Left kidney (tissue), 8 donors: ENCODE data around the gene GGA3. TPM values are rescaled to one million over a fixed set of nuclear protein-coding genes. Genes with fewer than 3 reads are reported as not detected.
"Not testable (repeated sequence)": the region's sequence is repeated elsewhere in the genome, so short reads cannot be mapped to it uniquely, and the experiment has no call there.

Source experiments
- DNase-seq: peaks from one replicate; pipeline ENCODE4 v3.0.0-alpha.2; 2013
- long read RNA-seq, 8 donors: transcript quantifications; one replicate each; lab custom pipeline, GENCODE V29; 2026
- polyA plus RNA-seq: library from polyadenylated mRNA; unstranded; fragments of 120-200 nt; gene quantifications from one replicate; pipeline ENCODE4 v1.2.1, GENCODE V29; 2013; ENCODE audit not compliant: insufficient read length

GGA3 gene, protein sequence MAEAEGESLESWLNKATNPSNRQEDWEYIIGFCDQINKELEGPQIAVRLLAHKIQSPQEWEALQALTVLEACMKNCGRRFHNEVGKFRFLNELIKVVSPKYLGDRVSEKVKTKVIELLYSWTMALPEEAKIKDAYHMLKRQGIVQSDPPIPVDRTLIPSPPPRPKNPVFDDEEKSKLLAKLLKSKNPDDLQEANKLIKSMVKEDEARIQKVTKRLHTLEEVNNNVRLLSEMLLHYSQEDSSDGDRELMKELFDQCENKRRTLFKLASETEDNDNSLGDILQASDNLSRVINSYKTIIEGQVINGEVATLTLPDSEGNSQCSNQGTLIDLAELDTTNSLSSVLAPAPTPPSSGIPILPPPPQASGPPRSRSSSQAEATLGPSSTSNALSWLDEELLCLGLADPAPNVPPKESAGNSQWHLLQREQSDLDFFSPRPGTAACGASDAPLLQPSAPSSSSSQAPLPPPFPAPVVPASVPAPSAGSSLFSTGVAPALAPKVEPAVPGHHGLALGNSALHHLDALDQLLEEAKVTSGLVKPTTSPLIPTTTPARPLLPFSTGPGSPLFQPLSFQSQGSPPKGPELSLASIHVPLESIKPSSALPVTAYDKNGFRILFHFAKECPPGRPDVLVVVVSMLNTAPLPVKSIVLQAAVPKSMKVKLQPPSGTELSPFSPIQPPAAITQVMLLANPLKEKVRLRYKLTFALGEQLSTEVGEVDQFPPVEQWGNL
- polyA plus RNA-seq, result 49.1 TPM
- long read RNA-seq, donor 1, full-length matches to known transcripts, result 2 of 15 reads
- long read RNA-seq, donor 1, partial matches to known transcripts, result 13 of 15 reads
- long read RNA-seq, donor 1, other reads (novel, unspliced or antisense), result 0 of 15 reads
- long read RNA-seq, donor 2, partial matches to known transcripts, result 5 of 9 reads
- long read RNA-seq, donor 2, other reads (novel, unspliced or antisense), result 0 of 9 reads
- long read RNA-seq, donor 3, full-length matches to known transcripts, result 1 of 1 reads
- long read RNA-seq, donor 3, partial matches to known transcripts, result 0 of 1 reads
- long read RNA-seq, donor 3, other reads (novel, unspliced or antisense), result 0 of 1 reads
- long read RNA-seq, donor 4, partial matches to known transcripts, result 0 of 1 reads
- long read RNA-seq, donor 4, other reads (novel, unspliced or antisense), result 0 of 1 reads
- long read RNA-seq, donor 5, full-length matches to known transcripts, result 1 of 192 reads
- long read RNA-seq, donor 5, partial matches to known transcripts, result 31 of 192 reads
- long read RNA-seq, donor 5, other reads (novel, unspliced or antisense), result 160 of 192 reads
- long read RNA-seq, donor 6, full-length matches to known transcripts, result 3 of 77 reads
- long read RNA-seq, donor 6, partial matches to known transcripts, result 17 of 77 reads
- long read RNA-seq, donor 6, other reads (novel, unspliced or antisense), result 57 of 77 reads
- long read RNA-seq, donor 7, full-length matches to known transcripts, result 3 of 185 reads
- long read RNA-seq, donor 7, partial matches to known transcripts, result 111 of 185 reads
- long read RNA-seq, donor 7, other reads (novel, unspliced or antisense), result 71 of 185 reads
- long read RNA-seq, donor 8, full-length matches to known transcripts, result 2 of 2 reads
- long read RNA-seq, donor 8, partial matches to known transcripts, result 0 of 2 reads
- long read RNA-seq, donor 8, other reads (novel, unspliced or antisense), result 0 of 2 reads

DNA sequence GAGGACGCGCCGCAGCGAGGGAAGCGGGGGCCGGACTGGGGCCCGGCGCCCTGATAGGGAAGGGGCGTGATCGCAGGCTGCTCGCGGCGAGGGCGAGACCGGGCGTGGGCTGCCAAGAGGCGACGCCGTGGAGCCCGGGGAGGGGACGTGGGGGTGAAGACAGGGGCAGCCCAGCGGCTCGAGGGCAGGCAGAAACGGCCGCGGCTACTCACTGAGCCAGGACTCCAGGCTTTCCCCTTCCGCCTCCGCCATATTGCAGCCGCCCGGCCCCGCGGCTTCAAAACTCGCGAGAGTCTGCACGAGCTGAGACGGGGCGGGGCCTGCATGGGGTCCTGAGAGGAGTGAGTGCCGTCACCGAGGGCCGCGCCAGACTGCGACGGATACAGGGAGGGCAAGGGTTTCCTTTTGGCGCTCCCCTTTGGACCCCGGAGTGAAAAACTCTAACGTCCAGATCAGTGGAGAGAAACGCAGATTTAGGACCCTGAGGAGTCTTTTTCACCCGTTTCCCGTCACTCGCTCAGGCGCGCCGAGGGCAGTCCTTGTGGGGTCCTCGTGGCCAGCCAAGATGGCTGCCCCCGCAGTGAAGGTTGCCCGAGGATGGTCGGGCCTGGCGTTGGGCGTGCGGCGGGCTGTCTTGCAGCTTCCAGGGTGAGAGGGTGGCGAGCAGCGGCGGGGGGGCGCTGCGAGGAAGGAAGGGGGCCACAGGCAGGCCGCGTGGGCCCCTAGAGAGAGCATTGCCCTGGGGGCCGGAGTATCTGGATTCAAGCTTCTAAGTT, at the start of gene GGA3, which contains the start of gene MRPS7:
Gene GGA3, minus strand, starts transcription at position 271 of the 776 bp plus-strand sequence. Its CDS starts 19 bp downstream, at position 252.
Gene MRPS7, plus strand, starts transcription at position 544 of the 776 bp plus-strand sequence. Its CDS starts 22 bp downstream, at position 566.
- DNase-seq, result peak; percentile 96

DNA sequence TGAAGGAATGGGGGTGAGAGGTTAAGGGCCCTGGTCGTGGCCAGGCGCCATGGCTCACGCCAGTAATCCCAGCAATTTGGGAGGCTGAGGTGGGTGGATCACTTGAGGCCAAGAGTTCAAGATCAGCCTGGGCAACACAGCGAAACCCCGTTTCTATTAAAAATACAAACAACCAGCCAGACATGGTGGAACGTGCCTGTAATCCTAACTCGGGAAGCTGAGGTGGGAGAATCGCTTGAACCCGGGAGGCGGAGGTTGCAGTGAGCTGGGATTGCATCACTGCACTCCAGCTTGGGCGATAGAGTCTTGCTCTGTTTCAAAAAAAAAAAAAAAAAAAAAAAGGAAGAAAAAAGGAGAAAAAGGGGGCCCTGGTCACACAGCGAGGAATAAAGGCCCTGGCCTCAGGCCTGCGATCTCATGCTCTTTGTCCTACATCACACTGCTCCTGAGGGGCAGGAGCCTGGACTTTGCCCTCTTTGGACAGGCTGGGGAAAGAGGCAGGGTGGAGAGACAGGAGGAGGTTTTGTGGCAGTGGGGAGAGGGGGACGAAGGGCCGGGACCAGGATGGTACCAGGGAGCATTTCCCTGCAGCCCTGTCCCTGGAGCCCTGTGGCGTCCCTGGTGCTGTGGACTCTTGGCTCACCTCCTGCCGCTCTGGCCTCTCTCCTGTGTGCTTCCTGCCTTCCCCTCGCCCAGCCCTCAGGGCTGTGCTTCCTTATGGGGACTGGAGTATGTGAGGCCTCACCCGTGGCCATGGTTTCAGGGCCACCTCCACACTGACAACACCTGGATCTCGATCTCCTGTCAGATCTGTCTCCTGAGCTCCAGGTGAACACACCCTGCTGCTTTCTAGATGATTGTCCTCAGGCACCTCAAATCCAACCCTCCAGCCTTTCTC, 47.6 kb upstream of the GGA3 start:
- DNase-seq, result no peak

DNA sequence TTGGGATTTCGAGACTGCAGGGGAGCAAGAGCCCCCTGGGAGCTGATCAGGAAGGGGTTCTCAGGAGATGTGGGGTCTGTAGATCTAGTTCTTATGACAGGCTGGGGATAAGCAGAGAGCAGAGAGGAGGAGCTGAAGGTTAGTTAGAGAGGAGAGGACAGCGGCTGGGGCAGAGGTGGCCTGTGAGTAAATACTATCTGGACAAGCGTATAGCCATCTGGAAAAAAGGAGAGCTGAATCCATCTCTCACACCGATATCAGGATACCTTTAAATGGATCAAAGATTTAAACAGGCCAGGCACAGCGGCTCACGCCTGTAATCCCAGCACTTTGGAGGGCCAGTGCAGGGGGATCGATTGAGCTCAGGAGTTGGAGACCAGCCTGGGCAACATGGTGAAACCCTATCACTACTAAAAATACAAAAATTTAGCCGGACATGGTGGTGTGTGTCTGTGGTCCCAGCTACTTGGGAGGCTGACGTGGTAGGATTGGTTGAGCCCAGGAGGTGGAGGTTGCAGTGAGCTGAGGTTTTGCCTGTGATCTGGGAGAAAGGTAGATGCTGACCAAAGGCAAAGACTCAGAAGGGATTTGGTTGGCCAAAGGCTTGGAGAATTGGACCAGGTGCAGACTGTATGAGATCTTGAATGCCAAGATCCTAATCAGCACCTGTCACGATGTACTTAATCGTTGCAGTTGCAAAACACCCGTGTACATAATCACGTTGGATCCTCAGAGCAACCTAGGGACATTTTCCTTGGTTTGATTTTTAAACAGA, 46.7 kb upstream of the GGA3 start:
- DNase-seq, result no peak

DNA sequence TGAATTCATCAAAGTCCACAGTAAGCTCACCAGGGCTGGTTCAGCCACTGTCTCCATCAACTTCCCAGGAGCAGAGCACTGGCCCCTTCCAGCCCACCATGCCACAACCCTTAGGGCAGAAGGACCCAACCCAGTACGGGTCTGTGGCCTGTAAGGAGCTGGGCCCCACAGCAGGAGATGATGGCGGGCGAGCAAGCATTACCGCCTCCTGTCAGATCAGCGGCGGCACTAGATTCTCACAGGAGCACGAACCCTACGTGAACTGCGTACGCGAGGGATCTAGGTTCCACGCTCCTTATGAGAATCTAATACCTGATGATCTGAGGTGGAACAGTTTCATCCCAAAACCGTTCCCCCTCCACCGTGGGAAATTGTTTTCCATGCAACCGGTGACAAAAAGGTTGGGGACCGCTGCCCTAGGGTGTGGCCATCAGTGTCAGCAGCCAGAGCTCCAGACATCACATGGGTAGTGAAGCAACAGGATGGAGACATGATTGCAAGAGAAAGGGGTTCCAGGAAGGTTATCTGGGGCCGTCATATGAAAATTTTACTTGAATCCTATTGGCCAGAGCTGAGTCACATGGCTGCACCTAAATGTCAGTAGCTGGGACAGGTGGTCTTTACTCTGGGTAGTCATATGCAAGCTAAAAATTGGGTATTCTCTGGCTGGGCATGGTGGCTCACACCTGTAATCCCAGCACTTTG, 40.2 kb upstream of the GGA3 start:
- DNase-seq, result no peak

DNA sequence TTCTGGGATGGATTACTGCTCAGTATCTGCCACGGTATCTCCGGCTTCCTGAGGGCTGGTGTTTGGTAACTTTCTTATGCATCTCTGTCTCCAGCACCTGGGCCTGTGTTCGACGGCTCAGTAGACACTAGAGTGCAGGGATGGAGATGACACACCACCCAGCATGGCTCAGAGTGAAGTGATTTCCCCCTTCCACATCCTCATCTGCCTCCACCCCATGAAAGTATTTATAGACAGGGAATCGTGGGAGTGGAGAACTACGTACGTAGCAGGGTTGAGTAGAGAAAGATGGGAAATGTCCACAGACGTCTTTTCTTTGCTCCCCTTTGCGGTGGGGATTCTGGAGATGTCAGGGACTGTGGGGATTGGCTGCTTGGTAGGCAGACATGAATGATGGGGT, 39.6 kb upstream of the GGA3 start:
- DNase-seq, result no peak

DNA sequence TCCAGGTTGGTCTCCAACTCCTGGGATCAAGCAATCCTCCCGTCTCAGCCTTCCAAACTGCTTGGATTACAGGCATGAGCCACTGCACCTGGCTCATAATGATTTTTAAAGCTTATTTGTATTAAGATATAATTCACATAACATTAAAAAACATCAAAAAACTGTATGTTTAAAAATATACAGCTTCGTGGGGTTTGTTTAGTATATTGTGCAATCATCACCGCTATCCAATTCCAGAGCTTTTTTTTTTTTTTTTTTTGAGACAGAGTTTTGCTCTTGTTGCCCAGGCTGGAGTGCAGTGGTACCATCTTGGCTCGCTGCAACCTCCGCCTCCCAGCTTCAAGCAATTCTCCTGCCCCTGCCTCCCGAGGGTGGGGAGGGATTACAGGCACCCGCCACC, 38.9 kb upstream of the GGA3 start:
- DNase-seq, result no peak

DNA sequence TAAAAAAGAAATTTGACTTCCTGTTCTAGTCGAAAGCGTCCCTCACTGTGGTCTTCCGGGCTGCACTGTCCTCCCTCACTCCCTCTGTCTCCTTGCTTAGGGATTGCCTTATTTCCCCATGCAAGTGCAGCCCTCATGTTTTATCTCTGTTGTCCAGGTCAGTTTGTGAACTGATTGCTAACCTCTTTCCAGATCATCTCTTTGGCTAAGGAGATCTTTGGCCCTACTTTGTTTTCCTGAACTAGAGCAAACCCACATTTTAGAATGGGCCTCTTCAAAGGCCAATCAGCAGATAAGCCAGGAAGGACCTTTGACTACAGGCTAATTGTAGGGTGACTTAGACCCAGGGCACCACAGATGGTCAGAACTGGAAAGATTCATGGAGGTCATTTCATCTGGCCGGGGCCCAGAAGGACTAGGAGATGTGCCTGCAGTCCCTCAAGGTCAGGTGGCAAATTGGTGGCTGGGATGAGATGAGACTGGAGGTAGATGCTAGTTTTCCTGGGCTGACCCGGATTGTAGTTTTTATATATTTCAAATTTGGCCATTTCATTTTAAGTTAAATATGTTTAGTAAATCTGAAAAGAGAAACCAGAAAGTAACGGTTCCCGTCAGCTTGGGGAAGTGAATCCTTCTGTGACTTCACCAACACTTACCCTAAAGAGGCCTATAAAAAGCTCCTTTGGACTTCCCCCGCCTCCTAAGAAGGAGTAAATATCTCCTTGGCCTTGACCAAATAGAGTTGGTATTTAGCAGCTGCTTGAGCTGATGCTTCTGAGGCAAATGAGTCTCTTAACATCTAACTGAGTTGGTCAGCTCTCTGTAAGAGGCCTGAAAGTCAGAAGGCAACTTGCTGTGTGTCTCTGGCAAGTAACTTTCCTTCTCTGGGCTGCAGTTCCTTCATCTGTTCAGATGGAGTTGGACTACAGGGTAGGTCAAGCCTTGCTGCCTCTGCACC, 34.1 kb upstream of the GGA3 start:
- DNase-seq, result no peak

DNA sequence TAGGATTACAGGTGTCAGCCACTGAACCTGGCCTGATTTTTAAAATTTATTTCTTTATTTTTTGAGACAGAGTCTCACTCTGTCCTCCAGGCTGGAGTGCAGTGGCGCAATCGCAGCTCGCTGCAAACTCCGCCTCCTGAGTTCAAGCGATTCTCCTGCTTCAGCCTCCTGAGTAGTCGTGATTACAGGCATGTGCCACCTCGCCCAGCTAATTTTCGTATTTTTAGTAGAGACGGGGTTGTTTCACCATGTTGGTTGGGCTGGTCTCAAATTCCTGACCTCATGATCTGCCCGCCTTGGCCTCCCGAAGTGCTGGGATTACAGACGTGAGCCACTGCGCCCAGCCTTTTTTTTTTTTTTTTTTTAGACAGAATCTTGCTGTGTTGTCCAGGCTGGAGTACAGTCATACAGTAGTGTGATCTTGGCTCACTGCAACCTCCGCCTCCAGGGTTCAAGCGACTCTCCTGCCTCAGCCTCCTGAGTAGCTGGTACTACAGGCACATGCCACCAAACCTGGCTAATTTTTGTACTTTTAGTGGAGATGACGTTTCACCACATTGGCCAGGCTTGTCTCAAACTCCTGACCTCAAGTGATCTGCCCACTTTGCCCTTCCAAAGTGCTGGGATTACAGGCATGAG, 31.5 kb upstream of the GGA3 start:
- not testable (repeated sequence) for DNase-seq

DNA sequence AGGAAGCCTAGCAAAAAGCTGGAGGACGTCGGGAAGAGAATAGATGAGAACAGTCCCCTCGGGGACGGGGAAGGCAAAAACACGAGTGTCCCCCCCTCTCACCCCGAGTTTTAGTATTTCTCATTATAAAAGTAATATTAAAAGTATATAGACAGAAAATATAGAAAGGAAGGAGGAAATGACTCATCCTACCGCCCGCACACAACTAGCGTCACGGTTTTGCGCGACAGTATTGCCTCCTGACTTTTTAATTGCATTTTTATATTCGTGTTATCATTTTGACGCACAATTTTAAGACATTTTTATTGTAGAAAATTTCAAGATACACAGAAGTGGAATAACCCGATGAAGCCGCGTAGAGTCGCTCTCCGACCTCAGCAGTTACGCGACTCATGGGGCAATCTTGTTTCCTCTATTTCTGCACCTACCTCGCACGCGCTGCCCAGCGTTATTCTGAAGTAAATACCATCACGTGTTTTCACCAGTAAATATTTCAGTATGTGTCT, 28.5 kb upstream of the GGA3 start:
- no peak for DNase-seq

DNA sequence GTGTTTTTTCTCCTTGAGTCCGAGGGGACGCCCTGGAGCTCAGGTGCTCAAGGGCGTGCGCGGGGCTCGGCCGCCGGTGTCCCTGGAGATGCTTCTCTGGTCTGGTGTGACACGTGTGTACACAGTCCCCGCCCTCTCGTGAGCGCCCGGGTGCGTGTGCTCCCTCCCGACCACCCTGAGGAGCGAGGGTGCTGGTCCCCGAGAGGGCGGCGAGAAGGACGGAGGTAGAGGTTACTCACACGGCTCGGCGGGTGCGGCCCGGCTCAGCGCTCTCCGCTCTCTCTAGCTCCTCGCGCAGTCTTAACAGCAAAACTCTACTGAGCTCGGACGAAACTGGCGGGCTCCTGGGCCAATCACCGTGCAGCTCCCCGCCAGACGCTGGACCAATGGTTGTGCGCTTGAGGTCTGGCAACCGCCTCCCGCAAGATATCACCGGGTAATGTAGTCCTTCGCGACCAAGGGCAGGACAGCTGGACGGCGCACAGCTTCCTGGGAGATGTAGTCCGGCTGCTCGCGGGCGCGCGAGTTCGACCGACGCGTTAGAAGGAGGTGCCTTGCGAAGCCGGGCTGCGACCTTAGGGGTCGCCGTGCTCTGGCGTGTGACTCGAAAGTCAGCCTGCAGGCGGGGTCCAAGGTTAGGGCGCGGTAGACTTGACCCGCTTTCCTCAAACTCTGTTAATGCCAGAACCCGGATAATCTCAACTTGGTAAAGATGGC, 27.9 kb upstream of the GGA3 start, which contains the start of gene SLC25A19:
Gene SLC25A19, minus strand, starts transcription at position 319 of the 717 bp plus-strand sequence. CDS start 2,669 bp downstream, outside the sequence.
- peak; percentile 97 for DNase-seq

DNA sequence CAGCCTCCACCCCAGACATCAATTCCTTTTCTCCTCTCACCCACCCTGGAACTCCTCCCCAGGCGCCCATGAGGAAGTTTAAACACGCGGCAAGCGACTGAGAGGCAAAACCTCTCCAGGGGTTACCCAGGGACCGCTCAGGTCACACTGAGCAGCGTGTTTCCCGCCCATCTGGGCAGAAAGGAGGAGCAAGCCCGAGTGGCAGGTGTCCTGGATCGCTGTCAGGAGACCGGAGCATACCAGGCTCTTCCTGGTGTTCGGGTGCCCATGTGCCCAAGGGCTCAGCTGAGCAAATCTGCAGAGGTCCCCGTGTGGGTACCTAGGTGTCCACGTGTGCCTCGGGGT, 27.3 kb upstream of the GGA3 start:
- no peak for DNase-seq

DNA sequence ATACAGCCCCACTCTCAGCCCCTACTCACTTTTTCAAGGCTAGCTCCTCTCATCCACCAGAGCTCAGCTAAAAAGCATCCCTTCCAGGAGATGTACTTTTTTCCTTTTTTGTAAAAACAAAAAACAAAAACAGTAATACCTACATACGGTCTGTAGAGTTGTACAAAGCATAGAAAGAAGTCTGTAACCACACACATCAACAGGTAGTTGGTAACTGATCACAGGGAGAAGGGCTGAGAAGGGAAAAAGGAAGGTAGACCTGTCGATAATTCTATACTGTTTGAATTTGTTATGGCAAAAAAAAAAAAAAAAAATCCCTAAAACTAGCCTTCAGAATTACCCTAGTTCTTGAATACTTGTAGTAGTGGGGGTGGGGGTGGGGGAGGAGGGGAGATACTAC, 27.0 kb upstream of the GGA3 start:
- DNase-seq, result no peak

DNA sequence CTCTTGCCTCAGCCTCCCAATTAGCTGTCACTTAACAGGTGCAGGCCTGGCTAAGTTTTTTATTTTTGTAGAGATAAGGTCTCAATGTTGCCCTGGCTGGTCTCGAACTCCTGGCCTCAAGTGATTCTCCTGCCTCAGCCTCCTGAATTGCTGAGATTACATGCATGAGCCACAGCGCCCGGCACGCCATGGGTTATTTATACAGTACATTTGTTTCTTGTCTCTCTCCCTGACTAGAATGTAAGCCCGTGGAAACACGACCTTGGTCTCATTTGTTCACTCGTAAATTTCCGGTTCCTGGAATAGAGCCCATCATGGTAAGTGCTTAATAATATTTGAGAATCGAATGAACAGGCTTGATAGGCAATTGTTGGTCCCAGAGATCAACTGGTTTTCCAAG, 25.8 kb upstream of the GGA3 start:
- no peak for DNase-seq

DNA sequence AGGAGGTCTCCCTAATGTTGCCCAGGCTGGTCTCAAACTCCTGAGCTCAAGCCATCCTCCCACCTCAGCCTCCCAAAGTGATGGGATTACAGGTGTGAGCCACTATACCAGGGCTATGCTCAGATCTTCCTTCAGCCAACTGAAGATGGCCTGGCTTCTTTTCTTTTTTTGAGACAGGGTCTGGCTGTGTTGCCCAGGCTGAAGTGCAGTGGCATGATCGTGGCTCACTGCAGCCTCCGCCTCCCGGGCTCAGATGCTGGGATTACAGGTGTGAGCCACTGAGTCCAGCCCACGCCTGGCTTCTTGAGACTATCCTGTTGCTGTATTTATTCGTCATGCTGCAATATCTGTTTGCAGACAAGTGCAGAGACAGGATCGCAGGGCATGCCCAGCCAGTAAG, 23.7 kb upstream of the GGA3 start:
- no peak for DNase-seq

DNA sequence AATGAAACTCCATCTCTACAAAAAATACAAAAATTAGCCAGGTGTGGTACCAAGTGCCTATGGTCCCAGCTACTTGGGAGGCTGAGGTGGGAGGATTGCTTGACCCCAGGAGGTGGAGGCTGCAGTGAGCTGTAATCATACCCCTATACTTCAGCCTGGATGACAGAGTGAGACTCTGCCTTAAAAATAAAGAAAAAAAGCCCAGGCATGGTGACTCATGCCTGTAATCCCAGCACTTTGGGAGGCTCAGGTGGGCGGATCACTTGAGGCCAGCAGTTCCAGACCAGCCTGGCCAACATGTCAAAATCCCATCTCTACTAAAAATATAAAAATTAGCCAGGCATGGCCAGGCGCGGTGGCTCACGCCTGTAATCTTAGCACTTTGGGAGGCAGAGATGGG, 18.8 kb upstream of the GGA3 start:
- DNase-seq, result not testable (repeated sequence)
